RPMI8226 (cell line): ENCODE data around the gene MTTP.

Experiments
- DNase-seq: peaks from one replicate; pipeline ENCODE4 v3.0.0-alpha.2; 2015

The MTTP gene

GRCh38 chr4:99670409-99671073, 95.9 kb downstream of the MTTP start:
- no peak for DNase-seq
